Fibroblast of pulmonary artery (primary cell): Measurements from ENCODE around the gene ZSCAN30.

ENCODE experiments used
- DNase-seq: peaks from one replicate; pipeline ENCODE4 v3.0.0-alpha.2; 2010; ENCODE audit warnings: low read depth
- H3K4me3 ChIP-seq: replicated peaks from 2 replicates; pipeline ENCODE4 v1.5.1; 2011; ENCODE audit warnings: low read depth, mild to moderate bottlenecking, control low read depth, low read length, moderate library complexity
- TF ChIP-seq, protein P1 (sequence below): IDR thresholded peaks from 2 replicates; pipeline ENCODE4 v1.5.1; 2011; ENCODE audit warnings: mild to moderate bottlenecking, control low read depth, low read length, inconsistent platforms; ENCODE audit errors: missing control alignments

ZSCAN30 gene

DNA sequence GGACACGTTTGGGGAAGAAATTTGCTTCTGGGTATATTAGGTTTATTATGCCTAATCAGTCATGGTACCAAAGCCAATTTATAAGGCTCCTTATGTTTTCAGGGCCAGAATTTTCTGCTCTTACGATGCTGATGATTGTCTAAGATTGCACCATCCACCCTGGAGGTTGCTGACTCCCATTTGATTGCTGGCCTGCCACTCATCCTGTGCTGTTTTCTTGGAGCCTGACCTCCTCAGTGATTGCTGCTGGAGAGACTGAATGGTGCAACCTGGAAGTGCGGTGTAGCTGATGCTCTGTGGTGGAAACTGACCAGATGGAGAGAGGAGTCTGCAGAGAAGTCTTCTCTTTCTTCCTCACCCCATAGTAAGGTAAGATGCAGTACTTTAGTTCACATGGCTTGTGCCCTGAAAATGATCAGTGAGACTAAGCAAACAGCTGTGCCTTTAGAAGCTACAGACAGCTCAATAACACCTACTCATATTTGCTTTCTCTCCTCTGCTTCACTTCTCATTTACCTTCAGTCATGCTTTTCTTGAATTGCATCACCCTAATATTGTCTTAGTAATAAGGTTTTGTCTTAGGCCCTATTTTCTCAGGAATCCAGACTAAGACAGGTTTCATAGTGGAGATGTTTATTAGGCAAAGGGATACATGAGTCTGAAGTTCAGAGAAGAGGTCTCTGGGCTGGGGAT lies 36.8 kb upstream of the ZSCAN30 start:
- TF ChIP-seq, protein P1, sequence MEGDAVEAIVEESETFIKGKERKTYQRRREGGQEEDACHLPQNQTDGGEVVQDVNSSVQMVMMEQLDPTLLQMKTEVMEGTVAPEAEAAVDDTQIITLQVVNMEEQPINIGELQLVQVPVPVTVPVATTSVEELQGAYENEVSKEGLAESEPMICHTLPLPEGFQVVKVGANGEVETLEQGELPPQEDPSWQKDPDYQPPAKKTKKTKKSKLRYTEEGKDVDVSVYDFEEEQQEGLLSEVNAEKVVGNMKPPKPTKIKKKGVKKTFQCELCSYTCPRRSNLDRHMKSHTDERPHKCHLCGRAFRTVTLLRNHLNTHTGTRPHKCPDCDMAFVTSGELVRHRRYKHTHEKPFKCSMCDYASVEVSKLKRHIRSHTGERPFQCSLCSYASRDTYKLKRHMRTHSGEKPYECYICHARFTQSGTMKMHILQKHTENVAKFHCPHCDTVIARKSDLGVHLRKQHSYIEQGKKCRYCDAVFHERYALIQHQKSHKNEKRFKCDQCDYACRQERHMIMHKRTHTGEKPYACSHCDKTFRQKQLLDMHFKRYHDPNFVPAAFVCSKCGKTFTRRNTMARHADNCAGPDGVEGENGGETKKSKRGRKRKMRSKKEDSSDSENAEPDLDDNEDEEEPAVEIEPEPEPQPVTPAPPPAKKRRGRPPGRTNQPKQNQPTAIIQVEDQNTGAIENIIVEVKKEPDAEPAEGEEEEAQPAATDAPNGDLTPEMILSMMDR, result no peak
- H3K4me3 ChIP-seq, result no peak overlapping the region
- no peak for DNase-seq

DNA sequence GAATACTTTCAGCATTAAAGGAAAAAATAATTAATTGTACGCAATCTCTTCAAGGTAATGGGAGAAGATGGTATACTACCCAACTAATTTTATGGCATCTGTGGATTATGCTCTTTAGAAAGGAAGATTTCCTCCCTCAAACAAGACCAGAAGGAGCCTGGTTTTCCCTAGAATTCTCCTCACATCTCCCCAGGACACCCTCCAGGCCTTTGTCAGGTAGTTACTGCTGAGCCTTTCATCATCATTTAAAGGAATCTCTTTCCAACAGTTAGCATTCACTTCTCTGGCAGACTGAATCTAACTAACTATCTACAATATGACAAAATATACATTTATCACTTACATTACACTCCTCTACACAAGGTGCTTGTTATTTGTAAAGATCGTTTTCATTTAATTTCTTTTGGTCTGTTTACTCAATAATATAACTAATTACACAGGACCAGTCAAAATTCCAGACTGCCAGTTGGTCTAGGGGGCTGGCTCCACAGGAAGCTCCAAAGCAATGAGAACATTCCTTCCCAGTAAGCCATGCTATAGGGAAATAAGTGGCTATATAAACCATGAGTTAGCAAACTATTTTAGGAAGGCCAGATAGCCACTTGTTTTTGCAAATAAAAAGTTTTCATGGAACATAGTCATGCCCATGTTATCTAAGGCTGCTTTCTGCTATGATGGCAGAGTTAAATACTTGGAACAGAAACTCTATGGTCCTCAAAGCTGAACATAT lies 35.1 kb upstream of the ZSCAN30 start:
- H3K4me3 ChIP-seq, result no peak overlapping the region
- TF ChIP-seq, protein P1, result no peak
- peak; percentile 23 for DNase-seq

DNA sequence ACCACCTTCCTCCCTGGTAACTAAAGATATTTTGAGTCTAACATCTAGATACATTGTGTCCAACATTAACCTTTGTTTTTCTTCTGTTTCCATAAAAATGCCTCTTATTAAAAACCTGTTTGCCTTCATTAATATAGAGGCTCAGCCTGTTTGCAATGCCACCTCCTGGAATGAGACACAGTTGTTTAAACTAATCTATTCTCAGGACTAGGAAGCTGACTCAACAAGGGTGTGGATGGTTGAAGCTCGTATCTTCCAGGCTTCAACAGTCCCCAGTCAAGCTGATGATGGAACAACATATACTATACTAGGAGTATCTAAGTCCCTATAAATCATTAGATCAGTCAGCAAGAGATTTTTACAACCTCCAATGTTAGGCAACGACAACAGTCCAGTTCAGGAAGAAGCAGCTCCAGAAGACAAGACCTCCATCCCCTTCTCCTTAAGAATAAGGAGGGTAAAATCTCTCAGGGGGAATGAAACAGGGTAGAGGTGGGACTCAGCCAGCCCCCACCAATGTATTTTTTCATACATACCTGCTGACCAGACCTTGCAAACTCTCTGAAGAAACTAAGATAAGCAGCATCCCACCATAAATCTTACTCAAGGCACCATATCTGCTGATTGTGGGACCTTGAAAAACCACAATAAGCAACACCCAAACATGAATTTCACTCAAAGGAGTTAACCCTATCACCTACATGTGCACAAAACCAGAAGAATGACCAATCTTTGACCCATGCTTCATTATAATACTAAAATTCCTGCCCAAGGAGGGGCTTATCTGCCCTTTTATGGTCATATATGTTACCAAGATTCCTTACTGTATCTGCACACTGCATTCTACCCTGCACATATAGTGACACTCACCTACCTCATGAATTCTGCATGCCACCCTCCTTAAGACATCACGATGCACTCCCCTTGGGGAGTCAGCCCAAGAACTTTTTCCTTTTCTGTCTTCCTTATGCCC lies 32.7 kb upstream of the ZSCAN30 start:
- H3K4me3 ChIP-seq, result no peak overlapping the region
- DNase-seq, result no peak
- TF ChIP-seq, protein P1, result no peak

DNA sequence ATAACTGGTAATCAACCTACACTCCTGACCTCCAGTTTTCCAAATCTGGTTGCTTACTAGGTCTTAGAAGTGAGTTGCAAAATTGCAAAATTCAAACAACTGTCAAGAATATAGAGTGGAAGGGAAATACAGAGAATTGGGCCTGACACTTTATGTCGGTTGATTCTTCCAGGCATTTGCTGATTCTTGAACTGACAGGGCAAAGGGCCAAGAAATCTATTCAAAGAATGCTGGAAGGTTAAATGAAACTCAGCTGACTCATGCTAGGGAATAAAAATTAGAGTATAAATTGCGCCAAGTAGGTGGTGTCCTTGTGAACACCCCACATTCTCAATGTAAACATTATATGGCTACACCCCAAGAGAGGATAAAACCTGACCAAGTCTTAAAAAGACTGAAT lies 21.5 kb upstream of the ZSCAN30 start:
- DNase-seq, result peak; percentile 51
- no peak overlapping the region for H3K4me3 ChIP-seq
- TF ChIP-seq, protein P1, result no peak

DNA sequence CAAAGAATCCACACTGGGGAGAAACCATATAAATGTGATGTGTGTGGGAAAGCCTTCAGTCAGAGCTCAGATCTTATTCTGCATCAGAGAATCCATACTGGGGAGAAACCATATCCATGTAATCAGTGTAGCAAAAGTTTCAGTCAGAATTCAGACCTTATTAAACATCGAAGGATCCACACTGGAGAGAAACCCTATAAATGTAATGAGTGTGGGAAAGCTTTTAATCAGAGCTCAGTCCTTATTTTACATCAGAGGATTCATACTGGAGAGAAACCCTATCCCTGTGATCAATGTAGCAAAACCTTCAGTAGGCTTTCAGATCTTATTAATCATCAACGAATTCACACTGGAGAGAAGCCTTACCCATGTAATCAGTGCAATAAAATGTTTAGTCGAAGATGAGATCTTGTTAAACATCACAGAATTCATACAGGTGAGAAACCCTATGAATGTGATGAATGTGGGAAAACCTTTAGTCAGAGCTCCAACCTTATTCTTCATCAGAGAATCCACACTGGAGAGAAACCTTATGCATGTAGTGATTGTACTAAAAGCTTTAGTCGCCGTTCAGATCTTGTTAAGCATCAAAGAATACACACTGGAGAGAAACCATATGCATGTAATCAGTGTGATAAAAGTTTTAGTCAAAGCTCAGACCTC lies 16.7 kb upstream of the ZSCAN30 start:
- TF ChIP-seq, protein P1, result no peak
- H3K4me3 ChIP-seq, result no peak overlapping the region
- DNase-seq, result no peak

DNA sequence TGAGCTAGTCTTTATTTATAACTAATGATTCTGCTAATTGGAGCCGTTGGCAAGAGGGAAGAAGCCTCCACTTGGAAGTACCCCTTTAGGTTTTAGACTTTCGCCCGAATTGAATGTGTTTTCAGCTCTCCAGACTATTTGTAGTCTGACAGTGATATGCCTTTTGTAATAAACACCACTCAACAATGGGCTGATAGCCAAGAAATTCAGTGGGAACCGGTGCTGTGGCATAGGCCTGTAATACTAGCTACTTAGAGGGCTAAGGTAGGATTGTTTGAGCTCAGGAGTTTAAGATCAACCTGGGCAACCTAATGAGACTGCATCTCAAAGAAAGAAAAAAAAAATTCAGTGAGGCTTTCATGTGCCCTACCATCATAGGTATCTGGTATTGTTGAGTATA lies 13.6 kb upstream of the ZSCAN30 start:
- TF ChIP-seq, protein P1, result no peak
- H3K4me3 ChIP-seq, result no peak overlapping the region
- no peak for DNase-seq
